ENCODE results near the gene SPECC1. TPM values are rescaled to one million over a fixed set of nuclear protein-coding genes. Genes with fewer than 3 reads are reported as not detected.

The SPECC1 gene
- polyA plus RNA-seq, 3 donors = 36.0 to 58.4 (median 50.5) TPM

DNA sequence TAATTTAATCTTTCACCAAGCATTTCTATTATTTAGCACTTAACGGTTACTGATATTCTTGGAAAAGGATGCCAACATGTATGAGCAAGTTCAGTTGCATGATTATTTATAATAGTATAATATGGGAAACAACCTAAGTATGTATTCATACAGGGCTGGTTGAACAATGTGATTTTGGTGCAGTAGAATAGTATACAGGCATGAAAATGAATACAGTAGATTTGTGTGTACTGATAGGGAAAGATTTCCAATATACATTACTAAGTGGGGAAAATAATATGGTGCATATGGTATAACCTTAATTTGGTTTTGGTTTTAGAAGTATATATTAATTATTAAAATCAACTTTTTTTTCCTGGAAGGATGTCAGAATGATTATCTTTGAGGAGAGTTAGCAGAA is 109.1 kb downstream of the SPECC1 start:
- H3K36me3 ChIP-seq (replicated peaks in 1 of 2; ENCODE audit: control insufficient read depth in 1 of 2, insufficient read depth in 2 of 2, low read length in 2 of 2) = peaks cover 10 to 33% of the 10 kb centered on the region in 2 donors
- WGBS (ENCODE audit: insufficient coverage) = no CpG with 5 or more reads among the region's 1 CpG
- intact Hi-C loops (cut with micrococcal nuclease) = no loop called here
- H3K27me3 ChIP-seq (ENCODE audit: control insufficient read depth in 2 of 2, insufficient read depth in 2 of 2, low read length in 2 of 2) = no peaks in the 10 kb centered on the region
- no peak overlapping the region for H3K27ac ChIP-seq (ENCODE audit: low read depth in 1 of 2, low read length in 2 of 2)
- Mint-ChIP-seq H3K4me3 (no peak overlapping the region), H3K36me3 (peaks cover 19 to 37% of the 10 kb centered on the region in 2 donors), H3K27ac (no peak overlapping the region), H3K9me3 (no peaks in the 10 kb centered on the region), H3K4me1 (peaks cover 18% of the 10 kb centered on the region), H3K27me3 (ENCODE audit: low read depth in 3 of 3) (no peaks in the 10 kb centered on the region)
- TF ChIP-seq, protein P1, sequence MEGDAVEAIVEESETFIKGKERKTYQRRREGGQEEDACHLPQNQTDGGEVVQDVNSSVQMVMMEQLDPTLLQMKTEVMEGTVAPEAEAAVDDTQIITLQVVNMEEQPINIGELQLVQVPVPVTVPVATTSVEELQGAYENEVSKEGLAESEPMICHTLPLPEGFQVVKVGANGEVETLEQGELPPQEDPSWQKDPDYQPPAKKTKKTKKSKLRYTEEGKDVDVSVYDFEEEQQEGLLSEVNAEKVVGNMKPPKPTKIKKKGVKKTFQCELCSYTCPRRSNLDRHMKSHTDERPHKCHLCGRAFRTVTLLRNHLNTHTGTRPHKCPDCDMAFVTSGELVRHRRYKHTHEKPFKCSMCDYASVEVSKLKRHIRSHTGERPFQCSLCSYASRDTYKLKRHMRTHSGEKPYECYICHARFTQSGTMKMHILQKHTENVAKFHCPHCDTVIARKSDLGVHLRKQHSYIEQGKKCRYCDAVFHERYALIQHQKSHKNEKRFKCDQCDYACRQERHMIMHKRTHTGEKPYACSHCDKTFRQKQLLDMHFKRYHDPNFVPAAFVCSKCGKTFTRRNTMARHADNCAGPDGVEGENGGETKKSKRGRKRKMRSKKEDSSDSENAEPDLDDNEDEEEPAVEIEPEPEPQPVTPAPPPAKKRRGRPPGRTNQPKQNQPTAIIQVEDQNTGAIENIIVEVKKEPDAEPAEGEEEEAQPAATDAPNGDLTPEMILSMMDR (IDR thresholded peaks at IDR 0.05) = no peak
- no peak for DNase-seq
- H3K4me1 ChIP-seq (ENCODE audit: control insufficient read depth in 1 of 2, insufficient read depth in 2 of 2, low read length in 2 of 2) = peaks cover 13 to 15% of the 10 kb centered on the region in 2 donors
- H4K20me1 ChIP-seq (ENCODE audit: insufficient read depth, low read length) = peaks cover 66% of the 10 kb centered on the region
- no peak overlapping the region for H3K4me2 ChIP-seq (replicated peaks; ENCODE audit: extremely low read depth, low read length, poor library complexity, severe bottlenecking)
- no peaks in the 10 kb centered on the region for H3K9me3 ChIP-seq (replicated peaks in 1 of 2; ENCODE audit: control insufficient read depth in 1 of 2, insufficient read depth in 1 of 2, low read length in 2 of 2)
- H3K4me3 ChIP-seq (replicated peaks in 1 of 3; ENCODE audit: low read depth in 2 of 3, low read length in 3 of 3) = no peak overlapping the region
- H2AFZ ChIP-seq (ENCODE audit: insufficient read depth, low read depth, low read length, poor library complexity, severe bottlenecking) = no peak overlapping the region
- H3K79me2 ChIP-seq (ENCODE audit: insufficient read depth, low read length) = peaks cover 65% of the 10 kb centered on the region
- no peak overlapping the region for H3K9ac ChIP-seq (ENCODE audit: insufficient read depth, low read length, poor library complexity, severe bottlenecking)

- Histone ChIP-seq H3K4me2 (replicated peaks; ENCODE audit: extremely low read depth, low read length, poor library complexity, severe bottlenecking) (no peak overlapping the region), H3K4me1 (ENCODE audit: control insufficient read depth in 1 of 2, insufficient read depth in 2 of 2, low read length in 2 of 2) (peaks cover 13 to 15% of the 10 kb centered on the region in 2 donors), H2AFZ (ENCODE audit: insufficient read depth, low read depth, low read length, poor library complexity, severe bottlenecking) (no peak overlapping the region), H4K20me1 (ENCODE audit: insufficient read depth, low read length) (peaks cover 79% of the 10 kb centered on the region), H3K9me3 (replicated peaks in 1 of 2; ENCODE audit: control insufficient read depth in 1 of 2, insufficient read depth in 1 of 2, low read length in 2 of 2) (no peaks in the 10 kb centered on the region), H3K4me3 (replicated peaks in 1 of 3; ENCODE audit: low read depth in 2 of 3, low read length in 3 of 3) (no peak overlapping the region), H3K79me2 (ENCODE audit: insufficient read depth, low read length) (peaks cover 79% of the 10 kb centered on the region), H3K36me3 (replicated peaks in 1 of 2; ENCODE audit: control insufficient read depth in 1 of 2, insufficient read depth in 2 of 2, low read length in 2 of 2) (peaks cover 29 to 44% of the 10 kb centered on the region in 2 donors), H3K27ac (ENCODE audit: low read depth in 1 of 2, low read length in 2 of 2) (no peak overlapping the region), H3K9ac (ENCODE audit: insufficient read depth, low read length, poor library complexity, severe bottlenecking) (no peak overlapping the region), H3K27me3 (ENCODE audit: control insufficient read depth in 2 of 2, insufficient read depth in 2 of 2, low read length in 2 of 2) (no peaks in the 10 kb centered on the region)
- Mint-ChIP-seq H3K36me3 (peaks cover 26 to 50% of the 10 kb centered on the region in 2 donors), H3K9me3 (no peaks in the 10 kb centered on the region), H3K27ac (peak overlapping the region in 2 of 7 donors; percentile 30 to 54), H3K27me3 (ENCODE audit: low read depth in 3 of 3) (no peaks in the 10 kb centered on the region), H3K4me1 (peaks cover 18% of the 10 kb centered on the region), H3K4me3 (no peak overlapping the region)
- TF ChIP-seq, protein P1 (IDR thresholded peaks at IDR 0.05) = no peak
- DNase-seq = no peak
- 17% methylated on average over 1 of the region's 3 CpGs for WGBS (ENCODE audit: insufficient coverage)
- intact Hi-C loops (cut with micrococcal nuclease) = no loop called here
Measured at GRCh38 chr17:20120836-20121235, 111.7 kb downstream of the SPECC1 start.
